ENCODE measurements around the gene SLC4A7.
"Not testable (repeated sequence)": the region's sequence is repeated elsewhere in the genome, so short reads cannot be mapped to it uniquely, and the experiment has no call there.

GRCh38 chr3:27442995-27443394 lies 41.2 kb downstream of the SLC4A7 start:
- TF ChIP-seq POLR2A (IDR thresholded peaks at IDR 0.05; ENCODE audit: low read length); GATA1 (IDR thresholded peaks at IDR 0.05; ENCODE audit: low read depth, low read length): not testable (repeated sequence)

All from erythroblast (primary cell).